AG10803 (cell line): ENCODE data around the gene TOM1L2.

Experiments used
- DNase-seq: peaks from one replicate; pipeline ENCODE4 v3.0.0; 2010; ENCODE audit warnings: low read depth
- H3K4me3 ChIP-seq: 2 replicates; pipeline ENCODE4 v1.5.1; 2011; ENCODE audit warnings: mild to moderate bottlenecking, low read length, control low read depth
- TF ChIP-seq, protein P1 (sequence below): conservative IDR thresholded peaks from 2 replicates; pipeline ENCODE4 v1.5.1; 2011; ENCODE audit warnings: mild to moderate bottlenecking, low read length, control low read depth, inconsistent platforms

The TOM1L2 gene

DNA sequence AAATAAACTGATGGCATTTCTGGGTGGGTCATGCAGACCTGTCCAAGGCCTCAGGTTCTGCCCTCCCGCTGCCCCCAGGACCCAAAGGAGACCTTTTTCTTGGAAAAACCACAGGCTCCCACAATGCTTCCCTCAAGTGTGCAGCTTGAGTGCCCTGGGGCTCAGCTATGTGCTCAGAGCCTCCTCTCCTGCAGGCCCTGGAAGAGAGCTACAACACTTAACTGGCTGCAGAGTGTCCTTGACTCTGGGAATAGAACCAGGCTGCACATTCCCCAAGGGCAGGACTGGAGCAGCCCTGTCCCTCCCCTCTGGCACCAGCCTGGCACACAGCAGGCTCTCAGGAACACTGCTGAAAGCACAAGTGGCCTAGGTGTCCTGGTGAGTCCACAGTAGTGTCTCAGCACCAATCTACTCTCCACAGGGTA is 130.6 kb downstream of the TOM1L2 start:
- DNase-seq: no peak
- no peak overlapping the region for H3K4me3 ChIP-seq
- TF ChIP-seq, protein P1, sequence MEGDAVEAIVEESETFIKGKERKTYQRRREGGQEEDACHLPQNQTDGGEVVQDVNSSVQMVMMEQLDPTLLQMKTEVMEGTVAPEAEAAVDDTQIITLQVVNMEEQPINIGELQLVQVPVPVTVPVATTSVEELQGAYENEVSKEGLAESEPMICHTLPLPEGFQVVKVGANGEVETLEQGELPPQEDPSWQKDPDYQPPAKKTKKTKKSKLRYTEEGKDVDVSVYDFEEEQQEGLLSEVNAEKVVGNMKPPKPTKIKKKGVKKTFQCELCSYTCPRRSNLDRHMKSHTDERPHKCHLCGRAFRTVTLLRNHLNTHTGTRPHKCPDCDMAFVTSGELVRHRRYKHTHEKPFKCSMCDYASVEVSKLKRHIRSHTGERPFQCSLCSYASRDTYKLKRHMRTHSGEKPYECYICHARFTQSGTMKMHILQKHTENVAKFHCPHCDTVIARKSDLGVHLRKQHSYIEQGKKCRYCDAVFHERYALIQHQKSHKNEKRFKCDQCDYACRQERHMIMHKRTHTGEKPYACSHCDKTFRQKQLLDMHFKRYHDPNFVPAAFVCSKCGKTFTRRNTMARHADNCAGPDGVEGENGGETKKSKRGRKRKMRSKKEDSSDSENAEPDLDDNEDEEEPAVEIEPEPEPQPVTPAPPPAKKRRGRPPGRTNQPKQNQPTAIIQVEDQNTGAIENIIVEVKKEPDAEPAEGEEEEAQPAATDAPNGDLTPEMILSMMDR: no peak

DNA sequence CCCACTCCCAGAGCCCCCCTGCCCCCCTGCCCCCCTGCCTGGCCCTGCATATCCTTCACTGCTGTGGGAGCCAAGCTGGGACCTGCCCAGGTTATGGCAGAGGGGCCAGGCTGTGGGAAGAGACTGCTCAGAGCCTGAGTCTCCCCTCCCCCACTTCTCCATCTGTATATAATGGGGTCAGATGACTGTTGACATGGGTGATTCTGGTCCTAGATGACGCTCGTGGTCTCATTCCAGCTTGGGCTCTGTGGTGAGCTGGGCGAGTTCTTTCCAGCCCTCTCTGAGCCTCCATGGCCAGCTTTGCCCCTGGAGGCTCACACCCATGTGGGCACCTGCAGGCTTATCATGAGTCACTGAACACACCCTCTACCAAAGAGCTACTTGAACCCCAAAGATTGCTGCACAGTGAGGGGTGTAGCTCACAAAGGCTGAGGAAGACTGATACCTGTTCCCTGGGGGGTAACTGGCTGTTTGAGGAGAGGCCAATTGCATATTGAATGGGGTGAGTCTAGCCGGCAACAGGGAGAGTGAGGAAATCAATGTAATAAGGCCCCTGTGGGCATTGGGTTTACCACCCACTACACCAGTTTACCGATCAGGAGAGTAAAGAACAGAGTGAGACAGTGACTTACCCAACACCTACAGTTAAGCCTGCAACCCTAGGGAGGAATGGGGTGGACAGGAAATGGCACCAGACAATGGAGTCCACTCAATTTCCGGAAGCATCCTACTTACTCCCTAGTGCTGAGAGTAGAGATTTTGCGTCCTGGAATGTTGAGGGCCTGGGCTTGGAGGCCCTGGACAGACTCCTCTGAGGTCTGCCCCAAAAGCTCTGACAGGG is 131.2 kb downstream of the TOM1L2 start:
- H3K4me3 ChIP-seq: peak overlapping the region; percentile 61
- TF ChIP-seq, protein P1: no peak
- peak; percentile 51 for DNase-seq

DNA sequence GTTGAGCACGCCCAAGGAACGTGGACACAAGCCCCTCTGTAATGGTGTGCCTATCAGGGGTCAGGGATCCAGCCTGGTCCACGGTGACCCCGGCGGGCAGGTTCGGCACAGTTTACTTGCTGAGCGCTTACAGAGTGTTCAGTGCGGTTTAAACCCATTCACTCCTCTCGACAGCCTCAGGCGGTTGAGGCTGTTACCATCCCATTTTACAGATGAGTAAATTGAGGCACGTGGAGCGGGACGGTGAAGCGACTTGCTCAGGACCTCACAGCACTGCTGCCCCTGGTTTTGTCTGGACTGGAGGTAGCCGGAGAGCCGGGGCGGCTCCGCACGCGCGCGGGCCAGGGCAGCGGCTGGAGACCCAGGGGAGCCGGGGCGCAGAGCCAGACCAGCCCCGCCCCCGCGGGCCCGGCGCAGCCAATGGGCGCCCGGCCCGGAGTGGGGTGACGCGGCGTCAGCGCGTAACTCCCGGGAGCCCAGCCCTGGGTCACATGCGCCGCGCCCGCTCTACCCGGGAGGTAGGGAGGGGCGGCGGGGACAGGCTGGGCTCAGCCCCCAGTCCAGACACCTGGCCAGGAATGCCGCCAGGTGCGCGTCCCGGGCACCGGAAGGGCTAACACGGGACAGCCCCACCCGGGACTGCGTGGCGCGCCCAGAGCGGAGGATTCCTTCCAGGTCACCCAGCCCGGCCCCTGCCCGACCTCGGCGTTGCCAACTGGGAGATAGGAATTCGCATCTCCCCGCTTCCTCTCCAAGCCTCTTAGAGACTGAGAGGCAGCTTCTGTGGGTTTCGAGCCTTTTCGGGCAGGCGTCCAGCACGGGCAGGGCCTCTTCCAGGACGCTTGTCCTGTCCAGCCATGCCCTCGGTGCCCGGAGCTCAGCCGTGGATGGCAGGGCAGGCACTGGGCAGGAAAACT is 132.2 kb downstream of the TOM1L2 start:
- peak; percentile 93 for DNase-seq
- TF ChIP-seq, protein P1: no peak
- peak overlapping the region; percentile 61 for H3K4me3 ChIP-seq

DNA sequence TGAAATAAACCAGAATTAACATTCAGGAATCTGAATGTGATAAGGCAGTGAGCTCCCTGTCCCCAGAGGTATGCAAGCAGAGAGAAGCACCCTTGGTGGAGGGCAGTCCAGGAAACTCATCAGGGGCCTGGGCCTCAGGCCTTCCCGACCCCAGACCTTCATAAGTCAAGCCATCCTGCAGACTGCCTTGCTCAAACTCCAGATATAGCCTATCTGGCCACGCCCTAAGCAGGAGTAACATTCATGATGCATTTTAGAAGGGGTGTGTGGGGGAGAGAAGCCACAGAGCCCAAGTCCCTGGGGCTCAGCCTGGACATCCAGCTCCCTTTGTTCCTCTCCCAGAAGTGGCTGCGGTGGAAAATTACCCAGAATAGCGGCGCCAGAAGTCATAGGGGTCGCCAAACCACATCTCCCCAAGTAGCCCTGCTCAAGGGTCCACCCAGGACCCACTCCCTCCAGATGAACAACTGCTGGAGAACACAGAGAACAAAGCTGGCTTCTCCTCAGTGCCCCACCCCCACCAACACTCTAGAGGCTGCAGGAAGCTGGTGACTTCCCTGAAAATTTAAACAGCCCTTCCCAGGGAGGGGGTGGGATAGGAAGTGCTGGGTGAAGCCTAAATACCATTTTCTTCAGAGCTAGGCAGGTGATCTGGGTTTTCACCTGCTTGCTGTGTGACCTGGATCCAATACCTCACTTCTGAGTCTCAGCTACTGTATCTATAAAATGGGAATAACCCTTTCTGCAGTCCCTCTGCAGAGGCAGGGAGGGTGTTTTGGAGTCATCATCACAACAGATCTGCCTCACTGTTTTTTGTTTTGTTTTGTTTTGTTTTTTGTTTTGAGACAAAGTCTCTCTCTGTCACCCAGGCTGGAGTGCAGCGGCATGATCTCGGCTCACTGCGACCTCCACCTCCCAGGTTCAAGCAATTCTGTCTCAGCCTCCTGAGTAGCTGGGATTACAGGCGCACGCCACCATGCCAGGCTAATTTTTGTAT is 133.9 kb downstream of the TOM1L2 start:
- no peak for DNase-seq
- TF ChIP-seq, protein P1: no peak
- no peak overlapping the region for H3K4me3 ChIP-seq

DNA sequence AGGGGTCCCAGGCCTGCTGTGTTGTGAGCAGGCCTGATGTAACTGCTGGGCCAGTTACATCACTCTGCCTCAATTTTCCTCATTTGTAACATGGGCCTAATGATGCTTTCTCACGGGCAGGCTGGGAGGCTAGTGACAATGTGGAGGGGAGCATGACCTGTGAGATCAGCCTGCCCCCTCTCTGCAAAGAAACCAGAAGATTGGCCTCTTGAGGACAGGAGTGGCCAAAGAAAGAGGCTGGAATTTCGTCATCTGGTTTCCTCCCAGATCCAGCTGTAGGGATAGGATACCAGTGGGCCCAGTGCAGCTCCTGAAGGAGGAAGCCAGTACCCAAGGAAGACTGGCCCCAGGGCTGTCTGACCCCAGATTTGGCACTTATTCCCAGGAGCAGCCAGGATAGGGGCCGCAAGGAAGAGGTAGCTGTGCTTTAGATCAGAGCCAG is 134.8 kb downstream of the TOM1L2 start:
- peak overlapping the region; percentile 80 for H3K4me3 ChIP-seq
- TF ChIP-seq, protein P1: peak; percentile 25
- DNase-seq: peak; percentile 88

DNA sequence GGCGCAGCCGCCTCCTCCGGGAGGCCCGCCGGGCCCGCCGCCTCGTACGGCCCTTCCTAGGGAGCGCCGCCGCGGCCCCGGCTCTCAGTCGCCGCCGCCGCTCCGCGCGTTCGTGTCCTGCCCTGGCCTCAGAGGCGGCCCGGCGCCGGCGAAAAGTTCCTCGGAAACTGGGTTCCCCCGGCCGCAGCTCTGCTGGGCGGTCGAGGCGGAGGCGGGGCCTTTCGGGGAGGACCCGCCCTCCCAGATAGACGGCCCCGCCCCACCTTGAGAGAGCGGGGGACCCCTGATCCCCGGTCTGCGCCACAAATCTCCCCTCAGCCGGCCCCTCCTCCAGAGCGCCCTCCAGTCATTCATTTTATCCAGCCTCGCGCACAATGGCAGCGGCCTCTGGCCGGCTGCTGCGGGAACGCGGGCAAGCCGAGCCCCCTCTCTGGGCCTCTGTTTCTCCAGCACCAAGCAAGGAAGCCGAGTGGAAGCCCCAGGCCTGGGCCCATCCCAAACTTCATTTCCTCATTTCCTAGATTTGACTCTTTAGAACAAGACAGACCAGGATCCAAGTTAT is 135.3 kb downstream of the TOM1L2 start, which contains the start of gene SREBF1:
Gene SREBF1, minus strand, starts transcription at position 169 of the 562 bp plus-strand sequence. CDS start 169 bp downstream, outside the sequence.
- no peak for DNase-seq
- H3K4me3 ChIP-seq: peak within 1 kb of the TSS; percentile 80
- TF ChIP-seq, protein P1: no peak
